H9 (cell line): ENCODE data around the gene MICU1. TPM values are rescaled to one million over a fixed set of nuclear protein-coding genes. Genes with fewer than 3 reads are reported as not detected.

Source experiments
- DNase-seq: peaks from one replicate; pipeline ENCODE4 v3.0.0-alpha.2; 2017
- H2AFZ ChIP-seq: one replicate; pipeline ENCODE4 v1.6.1; 2013; ENCODE audit warnings: mild to moderate bottlenecking, low read length, control low read depth, moderate library complexity
- H2AK5ac ChIP-seq: 2 replicates; pipeline ENCODE4 v1.6.1; 2013; ENCODE audit warnings: low read length, control low read depth, mixed read lengths; ENCODE audit not compliant: insufficient read length
- H2BK120ac ChIP-seq: one replicate; pipeline ENCODE4 v1.6.1; 2013; ENCODE audit warnings: low read depth, mild to moderate bottlenecking, low read length, control low read depth, inconsistent platforms; ENCODE audit not compliant: poor library complexity, severe bottlenecking
- H2BK12ac ChIP-seq: 2 replicates; pipeline ENCODE4 v1.6.1; 2013; ENCODE audit warnings: low read length, control low read depth, mixed read lengths, low read depth; ENCODE audit not compliant: insufficient read length
- H2BK15ac ChIP-seq: 2 replicates; pipeline ENCODE4 v1.6.1; 2013; ENCODE audit warnings: low read depth, low read length, control low read depth
- H2BK20ac ChIP-seq: one replicate; pipeline ENCODE4 v1.6.1; 2013; ENCODE audit warnings: low read depth, mild to moderate bottlenecking, low read length, control low read depth, inconsistent platforms; ENCODE audit not compliant: poor library complexity, severe bottlenecking
- H2BK5ac ChIP-seq: 2 replicates; pipeline ENCODE4 v1.6.1; 2013; ENCODE audit warnings: low read length, control low read depth, mixed read lengths; ENCODE audit not compliant: insufficient read length
- H3K14ac ChIP-seq: 2 replicates; pipeline ENCODE4 v1.6.1; 2013; ENCODE audit warnings: low read length, control low read depth; ENCODE audit not compliant: insufficient read depth
- H3K18ac ChIP-seq: 2 replicates; pipeline ENCODE4 v1.6.1; 2013; ENCODE audit warnings: low read depth, mild to moderate bottlenecking, mixed read lengths, low read length, control low read depth; ENCODE audit not compliant: insufficient read length
- H3K23ac ChIP-seq: 2 replicates; pipeline ENCODE4 v1.6.1; 2013; ENCODE audit warnings: low read length, control low read depth, mixed read lengths, low read depth; ENCODE audit not compliant: insufficient read length
- H3K23me2 ChIP-seq: 2 replicates; pipeline ENCODE4 v1.6.1; 2013; ENCODE audit warnings: low read depth, mild to moderate bottlenecking, mixed read lengths, low read length, control low read depth; ENCODE audit not compliant: insufficient read length, poor library complexity, severe bottlenecking
- H3K27ac ChIP-seq: 2 replicates; pipeline ENCODE4 v1.5.1; 2013; ENCODE audit warnings: low read length, control low read depth, mixed read lengths, low read depth; ENCODE audit not compliant: insufficient read length
- H3K27me3 ChIP-seq: 2 replicates; pipeline ENCODE4 v1.6.1; 2013; ENCODE audit warnings: low read length, control low read depth, inconsistent platforms; ENCODE audit not compliant: insufficient read depth
- H3K4ac ChIP-seq: 2 replicates; pipeline ENCODE4 v1.6.1; 2013; ENCODE audit warnings: low read depth, mild to moderate bottlenecking, control low read depth, inconsistent platforms, low read length, moderate library complexity
- H3K4me1 ChIP-seq: 2 replicates; pipeline ENCODE4 v1.6.1; 2013; ENCODE audit warnings: low read length, control low read depth, inconsistent platforms; ENCODE audit not compliant: insufficient read depth
- H3K4me2 ChIP-seq: 2 replicates; pipeline ENCODE4 v1.6.1; 2013; ENCODE audit warnings: low read length, control low read depth, mixed read lengths; ENCODE audit not compliant: insufficient read length, insufficient read depth
- H3K56ac ChIP-seq: 2 replicates; pipeline ENCODE4 v1.6.1; 2013; ENCODE audit warnings: low read depth, mild to moderate bottlenecking, mixed read lengths, low read length, control low read depth; ENCODE audit not compliant: insufficient read length
- H3K79me1 ChIP-seq: 2 replicates; pipeline ENCODE4 v1.6.1; 2013; ENCODE audit warnings: low read depth, mild to moderate bottlenecking, moderate library complexity, low read length, control low read depth, inconsistent platforms; ENCODE audit not compliant: insufficient read depth, poor library complexity, severe bottlenecking
- H3K79me2 ChIP-seq: 2 replicates; pipeline ENCODE4 v1.6.1; 2013; ENCODE audit warnings: low read length, control low read depth, inconsistent platforms; ENCODE audit not compliant: insufficient read depth
- H3K9ac ChIP-seq: 2 replicates; pipeline ENCODE4 v1.6.1; 2013; ENCODE audit warnings: low read length, control low read depth, mixed read lengths; ENCODE audit not compliant: insufficient read length; ENCODE audit errors: extremely low read depth
- H3K9me3 ChIP-seq: one replicate; pipeline ENCODE4 v1.6.1; 2013; ENCODE audit warnings: low read depth, low read length, inconsistent platforms; ENCODE audit not compliant: control insufficient read depth
- H3T11ph ChIP-seq: one replicate; pipeline ENCODE4 v1.6.1; 2013; ENCODE audit warnings: mild to moderate bottlenecking, low read length, control low read depth, inconsistent platforms
- H4K20me1 ChIP-seq: one replicate; pipeline ENCODE4 v1.6.1; 2013; ENCODE audit not compliant: control insufficient read depth, insufficient read length, insufficient read depth
- H4K5ac ChIP-seq: 2 replicates; pipeline ENCODE4 v1.6.1; 2013; ENCODE audit warnings: low read depth, mild to moderate bottlenecking, mixed read lengths, low read length, control low read depth; ENCODE audit not compliant: insufficient read length
- H4K8ac ChIP-seq: replicated peaks from 2 replicates; pipeline ENCODE4 v1.6.1; 2013; ENCODE audit warnings: low read length, control low read depth, mixed read lengths, low read depth; ENCODE audit not compliant: insufficient read length
- H4K91ac ChIP-seq: 2 replicates; pipeline ENCODE4 v1.6.1; 2013; ENCODE audit warnings: low read depth, mild to moderate bottlenecking, moderate library complexity, mixed read lengths, low read length, control low read depth; ENCODE audit not compliant: insufficient read length
- H3K27ac Mint-ChIP-seq, 3 experiments: 2 replicates in 2 of 3; 3 replicates in 1 of 3; pipeline ENCODE4 v1.8.0; 2020 to 2021; ENCODE audit warnings: mixed read lengths in 3 of 3, mild to moderate bottlenecking in 1 of 3, moderate library complexity in 1 of 3
- H3K27me3 Mint-ChIP-seq: 2 replicates; pipeline ENCODE4 v1.8.0; 2021; ENCODE audit warnings: low read depth, mild to moderate bottlenecking, moderate library complexity, mixed read lengths
- H3K36me3 Mint-ChIP-seq, 3 experiments: 2 replicates in 2 of 3; 3 replicates in 1 of 3; pipeline ENCODE4 v1.8.0; 2020 to 2021; ENCODE audit warnings: low read depth in 3 of 3, mixed read lengths in 3 of 3; ENCODE audit not compliant: insufficient read depth in 1 of 3
- H3K4me1 Mint-ChIP-seq, 2 experiments: 2 replicates each; pipeline ENCODE4 v1.8.0; 2020; ENCODE audit warnings: mixed read lengths in 2 of 2
- H3K4me3 Mint-ChIP-seq, 2 experiments: 2 replicates in 1 of 2; 3 replicates in 1 of 2; pipeline ENCODE4 v1.8.0; 2020 to 2021; ENCODE audit warnings: mild to moderate bottlenecking in 2 of 2, mixed read lengths in 2 of 2, moderate library complexity in 1 of 2
- H3K9me3 Mint-ChIP-seq, 2 experiments: 2 replicates in 1 of 2; 3 replicates in 1 of 2; pipeline ENCODE4 v1.8.0; 2020; ENCODE audit warnings: mild to moderate bottlenecking in 2 of 2, mixed read lengths in 2 of 2, moderate library complexity in 1 of 2
- WGBS: extraction: QIAGEN DNeasy Blood & Tissue Kit; methylation state at CpG from one replicate; pipeline ENCODE4 v1.1.7; 2013; ENCODE audit warnings: missing lambda C conversion rate, low lambda C conversion rate, mixed read lengths; ENCODE audit not compliant: insufficient read length; ENCODE audit errors: extremely low coverage; 5-methylcytosine and 5-hydroxymethylcytosine counted together
- total RNA-seq: library from RNA; stranded (reverse); gene quantifications from 2 replicates; pipeline ENCODE4 v1.2.1, GENCODE V29; 2021
- TF ChIP-seq, protein P1 (sequence below): fragments of 200-600 bp; sonication (generic); conservative IDR thresholded peaks from 3 replicates; pipeline ENCODE4 v1.8.0; 2021; ENCODE audit warnings: antibody characterized with exemption, mild to moderate bottlenecking

The MICU1 gene
- total RNA-seq, 1 experiment from 2014 or later: 33.2 TPM

DNA sequence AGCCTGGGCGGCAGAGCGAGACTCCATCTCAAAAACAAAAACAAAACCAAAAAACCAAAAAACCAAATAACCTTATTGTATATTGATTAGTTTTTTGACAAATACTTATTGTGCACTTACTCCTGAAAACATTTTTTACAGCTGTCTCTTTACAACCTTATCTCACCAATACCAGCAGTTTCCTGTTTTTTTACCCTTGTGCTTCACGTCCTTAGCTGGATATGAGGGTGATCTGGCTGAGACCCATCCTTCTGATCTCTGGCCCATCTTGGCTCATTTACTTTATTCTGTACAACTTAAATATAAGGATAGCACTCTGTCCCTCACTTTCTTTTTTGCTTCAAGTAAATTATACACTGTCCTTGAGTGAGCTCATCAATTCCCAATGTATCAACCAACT, 166.6 kb downstream of the MICU1 start:
- Histone ChIP-seq H3K23ac (no peak overlapping the region), H3K4me1 (no peaks in the 10 kb centered on the region), H4K91ac (no peak overlapping the region), H3T11ph (no peak overlapping the region), H3K27me3 (no peaks in the 10 kb centered on the region), H2BK12ac (no peak overlapping the region), H3K14ac (no peak overlapping the region), H2BK15ac (no peak overlapping the region), H4K20me1 (no peaks in the 10 kb centered on the region), H2BK20ac (no peak overlapping the region), H3K79me2 (no peaks in the 10 kb centered on the region), H4K5ac (no peak overlapping the region), H3K27ac (no peak overlapping the region), H3K9me3 (no peaks in the 10 kb centered on the region), H3K4me2 (no peak overlapping the region), H3K4ac (no peak overlapping the region), H3K18ac (no peak overlapping the region), H2BK5ac (no peak overlapping the region), H3K79me1 (no peaks in the 10 kb centered on the region), H3K23me2 (no peaks in the 10 kb centered on the region), H2BK120ac (no peak overlapping the region), H2AK5ac (no peak overlapping the region), H4K8ac (no peak overlapping the region), H3K56ac (no peak overlapping the region), H3K9ac (no peak overlapping the region), H2AFZ (no peak overlapping the region)
- TF ChIP-seq, protein P1, sequence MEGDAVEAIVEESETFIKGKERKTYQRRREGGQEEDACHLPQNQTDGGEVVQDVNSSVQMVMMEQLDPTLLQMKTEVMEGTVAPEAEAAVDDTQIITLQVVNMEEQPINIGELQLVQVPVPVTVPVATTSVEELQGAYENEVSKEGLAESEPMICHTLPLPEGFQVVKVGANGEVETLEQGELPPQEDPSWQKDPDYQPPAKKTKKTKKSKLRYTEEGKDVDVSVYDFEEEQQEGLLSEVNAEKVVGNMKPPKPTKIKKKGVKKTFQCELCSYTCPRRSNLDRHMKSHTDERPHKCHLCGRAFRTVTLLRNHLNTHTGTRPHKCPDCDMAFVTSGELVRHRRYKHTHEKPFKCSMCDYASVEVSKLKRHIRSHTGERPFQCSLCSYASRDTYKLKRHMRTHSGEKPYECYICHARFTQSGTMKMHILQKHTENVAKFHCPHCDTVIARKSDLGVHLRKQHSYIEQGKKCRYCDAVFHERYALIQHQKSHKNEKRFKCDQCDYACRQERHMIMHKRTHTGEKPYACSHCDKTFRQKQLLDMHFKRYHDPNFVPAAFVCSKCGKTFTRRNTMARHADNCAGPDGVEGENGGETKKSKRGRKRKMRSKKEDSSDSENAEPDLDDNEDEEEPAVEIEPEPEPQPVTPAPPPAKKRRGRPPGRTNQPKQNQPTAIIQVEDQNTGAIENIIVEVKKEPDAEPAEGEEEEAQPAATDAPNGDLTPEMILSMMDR: no peak
- Mint-ChIP-seq H3K4me3 (no peak overlapping the region; a peak in 1 of 5 replicates), H3K4me1 (peaks cover 6 to 12% of the 10 kb centered on the region in 2 experiments; a peak in 2 of 4 replicates), H3K27ac (no peak overlapping the region; a peak in 1 of 7 replicates), H3K36me3 (peaks cover 0 to 2% (median 2%) of the 10 kb centered on the region in 3 experiments; a peak in 1 of 7 replicates), H3K27me3 (no peaks in the 10 kb centered on the region), H3K9me3 (no peaks in the 10 kb centered on the region)
- WGBS: no CpG with 5 or more reads among the region's 3 CpGs
- DNase-seq: no peak
